HepG2 (cell line): ENCODE data around the gene VPS54. TPM values are rescaled to one million over a fixed set of nuclear protein-coding genes. Genes with fewer than 3 reads are reported as not detected.
A peak's percentile ranks its signal among the peaks of the same experiment; 100 is the strongest.
"Not testable (repeated sequence)": the region's sequence is repeated elsewhere in the genome, so short reads cannot be mapped to it uniquely, and the experiment has no call there.

Source experiments
- AHDC1 ChIP-seq: sonication (generic); formaldehyde crosslinking; IDR thresholded peaks from 2 replicates; pipeline ENCODE4 v1.5.1; 2020; ENCODE audit warnings: mild to moderate bottlenecking, missing genetic modification reagents, borderline replicate concordance
- ARNTL ChIP-seq: sonication (generic); formaldehyde crosslinking; IDR thresholded peaks from 2 replicates; pipeline ENCODE4 v1.4.0; 2020; ENCODE audit warnings: mild to moderate bottlenecking, missing genetic modification reagents
- FOXJ3 ChIP-seq: sonication (generic); formaldehyde crosslinking; IDR thresholded peaks from 2 replicates; pipeline ENCODE4 v1.4.0; 2020; ENCODE audit warnings: missing genetic modification reagents, mild to moderate bottlenecking, borderline replicate concordance
- FOXP4 ChIP-seq: sonication (generic); formaldehyde crosslinking; IDR thresholded peaks from 2 replicates; pipeline ENCODE4 v1.4.0; 2020; ENCODE audit warnings: missing genetic modification reagents
- HNF4G ChIP-seq, 2 experiments: sonication (generic) in 1 of 2; formaldehyde crosslinking in 1 of 2; IDR thresholded peaks; 2 replicates each; pipeline versions ENCODE4 v1.4.0 to v1.6.1; 2011 to 2020; ENCODE audit warnings: borderline replicate concordance in 2 of 2, low read depth in 2 of 2, mild to moderate bottlenecking in 2 of 2, low read length in 1 of 2, missing genetic modification reagents in 1 of 2, moderate library complexity in 1 of 2
- KAT8 ChIP-seq: IDR thresholded peaks from 2 replicates; pipeline ENCODE4 v1.6.1; 2016; ENCODE audit warnings: missing genetic modification reagents, missing compliant biosample characterization
- NR2C2 ChIP-seq: sonication (generic); formaldehyde crosslinking; IDR thresholded peaks from 2 replicates; pipeline ENCODE4 v1.4.0; 2020; ENCODE audit warnings: missing genetic modification reagents, mild to moderate bottlenecking, moderate library complexity, borderline replicate concordance
- POGK ChIP-seq: sonication (generic); formaldehyde crosslinking; conservative IDR thresholded peaks from 2 replicates; pipeline ENCODE4 v1.8.0; 2022; ENCODE audit warnings: mild to moderate bottlenecking, moderate library complexity, missing genetic modification reagents
- SOX6 ChIP-seq, 2 experiments: fragments of 450-650 bp in 1 of 2; sonication (generic) in 1 of 2; formaldehyde crosslinking in 1 of 2; IDR thresholded peaks; 2 replicates each; pipeline versions ENCODE4 v1.4.0 to v1.6.1; 2017 to 2020; ENCODE audit warnings: antibody characterized with exemption in 1 of 2, mild to moderate bottlenecking in 1 of 2, missing genetic modification reagents in 1 of 2
- STAG1 ChIP-seq: sonication (generic); formaldehyde crosslinking; IDR thresholded peaks from 2 replicates; pipeline ENCODE4 v1.4.0; 2020; ENCODE audit warnings: missing genetic modification reagents
- TBX3 ChIP-seq: fragments of 450-650 bp; IDR thresholded peaks from 2 replicates; pipeline ENCODE4 v1.6.1; 2017; ENCODE audit warnings: antibody characterized with exemption, mild to moderate bottlenecking, inconsistent platforms, borderline replicate concordance
- TSC22D2 ChIP-seq: sonication (generic); formaldehyde crosslinking; IDR thresholded peaks from 2 replicates; pipeline ENCODE4 v1.5.1; 2020; ENCODE audit warnings: missing genetic modification reagents, mild to moderate bottlenecking, borderline replicate concordance
- ZMYM2 ChIP-seq: sonication (generic); formaldehyde crosslinking; IDR thresholded peaks from 2 replicates; pipeline ENCODE4 v1.8.0; 2022; ENCODE audit warnings: mild to moderate bottlenecking, missing genetic modification reagents
- ZNF331 ChIP-seq: sonication (generic); formaldehyde crosslinking; IDR thresholded peaks from 2 replicates; pipeline ENCODE4 v1.4.0; 2020; ENCODE audit warnings: missing genetic modification reagents
- ZNF337 ChIP-seq: sonication (generic); formaldehyde crosslinking; IDR thresholded peaks from 2 replicates; pipeline ENCODE4 v1.5.1; 2020; ENCODE audit warnings: missing genetic modification reagents, low read depth, mild to moderate bottlenecking, borderline replicate concordance
- ZNF580 ChIP-seq: IDR thresholded peaks from 2 replicates; pipeline ENCODE4 v1.6.1; 2016; ENCODE audit warnings: low read depth, borderline replicate concordance
- ZNF644 ChIP-seq: IDR thresholded peaks from 2 replicates; pipeline ENCODE4 v1.6.1; 2016; ENCODE audit warnings: low read depth
- ZNF780A ChIP-seq: sonication (generic); formaldehyde crosslinking; IDR thresholded peaks from 2 replicates; pipeline ENCODE4 v1.8.0; 2022; ENCODE audit warnings: mild to moderate bottlenecking, missing genetic modification reagents, moderate library complexity
- ZNF878 ChIP-seq: sonication (generic); formaldehyde crosslinking; IDR thresholded peaks from 2 replicates; pipeline ENCODE4 v1.8.1; 2023; ENCODE audit warnings: mild to moderate bottlenecking, missing genetic modification reagents, moderate library complexity
- polyA plus RNA-seq, 8 experiments: library from polyadenylated mRNA; depleted of rRNA in 3 of 8; stranded (reverse) in 7 of 8; unstranded in 1 of 8; fragments of >200 nt; fragmentation: Illumina TruSeq in 4 of 8; extraction: Trizol in 4 of 8; gene quantifications; 2 replicates each; pipeline versions ENCODE4 v1.2.1 to v1.2.3, GENCODE V29; 2011 to 2016; ENCODE audit warnings: low read depth in 4 of 8, missing spikeins in 1 of 8, mixed read lengths in 1 of 8; ENCODE audit not compliant: insufficient read depth in 1 of 8
- total RNA-seq, 5 experiments: library from RNA; depleted of rRNA; stranded (reverse); fragments of >200 nt; fragmentation: Illumina TruSeq; extraction: Trizol; gene quantifications; 2 replicates each; pipeline ENCODE4 v1.2.3, GENCODE V29; 2016; ENCODE audit warnings: low read depth in 1 of 5

Gene VPS54
- total and polyA plus RNA-seq, 2 of the 13 experiments (the other 11 are each of a cell fraction or from before 2014, with no cell fraction given), result 64.7 to 77.5 TPM

GRCh38 chr2:63993130-63993584 lies 26.1 kb downstream of the VPS54 start (continued):
- TF ChIP-seq FOXP4 (CRISPR knock-in tag) (peak; percentile 81), SOX6 (CRISPR knock-in tag; IDR thresholded peaks at IDR 0.05) (peak; percentile 61), FOXJ3 (peak; percentile 69; the same call in 1 of the 2 replicates), AHDC1 (CRISPR knock-in tag) (peak; percentile 95), ZNF331 (CRISPR knock-in tag) (peak; percentile 81; the same call in 1 of the 2 replicates), TSC22D2 (0 out of 2 replicates have a peak, but pooled peaks have one; percentile 51), NR2C2 (CRISPR knock-in tag) (peak; percentile 48; the same call in 1 of the 2 replicates), STAG1 (peak; percentile 43), ZMYM2 (CRISPR knock-in tag) (peak; percentile 84), ZNF878 (CRISPR knock-in tag) (0 out of 2 replicates have a peak, but pooled peaks have one; percentile 51), KAT8 (CRISPR knock-in tag) (peak; percentile 78), ZNF644 (CRISPR knock-in tag) (peak; percentile 84), ZNF337 (CRISPR knock-in tag) (0 out of 2 replicates have a peak, but pooled peaks have one; percentile 33), HNF4G (IDR thresholded peaks at IDR 0.05; ENCODE audit: borderline replicate concordance, low read depth, low read length) (peak; percentile 89), HNF4G (CRISPR knock-in tag; IDR thresholded peaks at IDR 0.05; ENCODE audit: borderline replicate concordance, low read depth) (peak; percentile 82; the same call in 1 of the 2 replicates), ZNF780A (peak; percentile 57; the same call in 1 of the 2 replicates), TBX3 (peak; percentile 70; the same call in 1 of the 2 replicates), ARNTL (CRISPR knock-in tag) (peak; percentile 36; the same call in 1 of the 2 replicates), ZNF580 (CRISPR knock-in tag) (peak; percentile 81; the same call in 1 of the 2 replicates), POGK (peak; percentile 87)
- not testable (repeated sequence) for TF ChIP-seq SOX6 (IDR thresholded peaks at IDR 0.05)
